HL-60/S4 (cell line): Measurements from ENCODE around the gene CHURC1.

Source experiments
- in situ Hi-C: fragments of 300-500 bp; cut with MboI; formaldehyde crosslinking; loops from 2 replicates; pipeline ENCODE4 v1.14.3; 2022; ENCODE audit warnings: low sequenced_read_pairs

Gene CHURC1

DNA sequence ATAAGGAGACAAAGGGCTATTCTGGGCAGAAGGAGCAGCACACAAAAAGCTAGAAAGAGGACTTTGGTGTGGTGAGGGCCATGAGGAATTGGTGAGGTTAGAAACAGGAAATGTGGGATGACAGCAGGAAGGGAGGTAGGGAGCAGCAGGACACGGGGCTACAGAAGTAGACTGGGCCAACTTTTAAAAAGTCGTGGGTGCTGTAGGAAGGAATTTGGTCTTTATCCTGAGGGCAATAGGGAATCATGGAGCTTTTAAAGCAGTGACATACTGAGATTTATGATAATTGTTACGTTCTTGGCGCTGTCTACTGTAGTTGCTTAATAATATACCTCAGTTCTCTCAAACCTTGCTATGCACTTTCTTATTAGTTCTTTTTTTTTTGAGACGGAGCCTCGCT, 8.2 kb upstream of the CHURC1 start:
- in situ Hi-C loops, result loop anchor here (25.0 kb wide), 1 partner anchor 244 kb away; no protein-coding TSS in a partner anchor

DNA sequence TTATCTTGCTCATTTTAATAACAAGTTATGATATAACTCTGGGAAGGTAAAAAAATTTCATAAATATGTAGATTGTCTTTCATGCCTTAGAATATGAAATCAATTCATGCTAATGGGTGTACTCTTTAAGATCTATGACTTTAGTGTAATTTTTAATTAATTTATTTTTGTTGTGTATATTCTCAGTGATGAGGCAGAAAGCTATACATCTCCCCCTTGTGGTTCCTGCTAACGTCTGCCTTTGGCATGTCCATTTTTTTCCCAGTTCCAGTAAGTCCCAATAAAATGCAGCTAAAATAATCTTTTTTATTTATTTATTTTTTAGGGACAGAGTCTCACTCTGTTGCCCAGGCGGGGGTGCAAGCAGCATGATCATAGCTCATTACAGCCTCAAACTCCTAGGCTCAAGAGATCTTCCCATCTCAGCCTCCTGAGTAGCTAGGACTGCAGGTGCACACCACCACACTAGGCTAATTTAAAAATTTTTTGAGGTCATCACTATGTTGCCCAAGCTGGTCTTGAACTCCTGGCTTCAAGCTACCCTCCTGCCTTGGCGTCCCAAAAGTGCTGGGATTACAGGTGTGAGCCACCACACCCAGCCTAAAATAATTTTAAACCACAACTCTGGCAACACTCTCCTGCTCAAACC, 3.3 kb upstream of the CHURC1 start:
- in situ Hi-C loops, result loop anchor here (25.0 kb wide), 1 partner anchor 249 kb away; no protein-coding TSS in a partner anchor

DNA sequence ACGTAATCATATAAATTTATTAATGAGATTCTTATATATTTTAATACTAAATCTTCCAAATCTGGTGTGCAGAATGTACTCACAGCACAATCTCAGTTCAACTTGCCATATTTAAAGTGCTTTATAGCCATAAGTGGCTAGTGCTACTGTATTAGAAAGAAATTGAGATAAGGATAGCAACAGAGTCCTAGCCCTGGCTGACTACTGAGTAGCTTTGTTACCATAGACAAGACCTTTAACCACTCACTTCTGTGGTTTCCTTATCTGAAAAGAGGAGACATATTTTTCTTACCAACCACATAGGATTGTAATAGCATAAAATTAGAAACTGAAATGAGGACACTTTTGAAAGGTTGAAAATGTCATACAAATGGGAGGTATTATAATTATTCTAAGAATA, 2.0 kb upstream of the CHURC1 start:
- in situ Hi-C loops, result loop anchor here (25.0 kb wide), 1 partner anchor 250 kb away; no protein-coding TSS in a partner anchor

DNA sequence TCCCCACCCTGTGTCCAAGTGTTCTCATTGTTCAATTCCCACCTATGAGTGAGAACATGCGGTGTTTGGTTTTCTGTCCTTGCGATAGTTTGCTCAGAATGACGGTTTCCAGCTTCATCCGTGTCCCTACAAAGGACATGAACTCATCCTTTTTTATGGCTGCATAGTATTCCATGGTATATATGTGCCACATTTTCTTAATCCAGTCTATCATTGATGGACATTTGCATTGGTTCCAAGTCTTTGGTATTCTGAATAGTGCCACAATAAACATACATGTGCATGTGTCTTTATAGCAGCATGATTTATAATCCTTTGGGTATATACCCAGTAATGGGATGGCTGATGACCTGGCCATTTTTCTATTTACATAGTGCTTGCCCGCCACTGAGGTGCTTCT, 778 bp upstream of the CHURC1 start:
- in situ Hi-C loops, result loop anchor here (25.0 kb wide), 1 partner anchor 251 kb away; no protein-coding TSS in a partner anchor

DNA sequence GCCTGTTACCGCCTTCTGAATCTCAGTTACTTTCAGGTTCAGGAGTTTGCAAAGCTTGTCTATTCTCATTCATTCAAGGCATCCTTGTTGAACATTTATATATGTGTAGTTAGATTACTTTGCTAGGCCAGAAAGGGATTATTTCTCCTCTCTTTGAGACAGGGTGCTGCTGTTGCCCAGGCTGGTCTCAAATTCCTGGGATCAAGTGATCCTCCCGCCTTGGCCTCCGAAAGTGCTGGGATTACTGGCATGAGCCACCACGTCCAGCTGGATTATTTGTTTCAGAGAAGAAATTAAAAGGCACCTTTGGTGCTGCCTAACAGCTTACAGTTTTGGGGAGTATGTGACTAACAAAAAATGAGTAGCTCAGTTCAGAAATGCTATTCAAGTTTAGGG, 772 bp downstream of the CHURC1 start:
- in situ Hi-C loops, result loop anchor here (25.0 kb wide), 1 partner anchor 253 kb away; no protein-coding TSS in a partner anchor

DNA sequence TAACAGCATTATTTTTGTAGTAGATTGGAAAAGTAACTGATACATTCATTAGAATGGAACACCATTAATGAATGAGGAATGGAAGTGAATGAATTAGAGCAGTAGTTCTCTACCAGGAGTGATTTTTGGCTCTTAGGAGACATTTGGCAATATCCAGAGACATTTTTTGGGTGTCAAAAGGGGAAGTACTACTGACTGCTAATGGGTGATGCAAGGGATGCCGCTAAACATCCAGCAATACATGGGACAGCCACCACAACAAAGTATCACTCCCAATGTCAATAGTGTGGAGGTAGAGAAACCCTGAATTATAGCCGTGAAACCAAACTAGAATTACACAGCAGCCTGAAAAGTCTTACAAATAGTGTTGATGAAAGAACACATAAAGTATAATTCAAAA, 1.5 kb downstream of the CHURC1 start:
- in situ Hi-C loops, result loop anchor here (25.0 kb wide), 1 partner anchor 253 kb away; no protein-coding TSS in a partner anchor

DNA sequence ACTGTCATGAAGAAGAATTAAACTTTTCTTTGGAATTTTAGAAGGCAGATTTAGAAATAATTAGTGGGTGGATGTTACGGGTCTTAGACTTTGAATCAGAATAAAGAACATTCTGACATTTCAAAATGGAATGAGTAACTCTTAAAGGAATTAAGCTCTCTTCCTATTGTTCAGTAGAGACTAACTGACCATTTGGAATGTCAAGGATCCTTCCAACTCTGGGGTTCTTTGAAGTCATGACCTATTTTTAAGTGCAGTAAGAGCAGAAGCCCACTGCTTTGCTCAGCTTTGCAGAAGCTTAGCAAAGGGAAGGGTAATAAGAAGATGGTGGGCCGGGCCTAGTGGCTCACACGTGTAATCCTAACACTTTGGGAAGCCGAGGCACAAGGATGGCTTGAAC, 4.0 kb downstream of the CHURC1 start:
- in situ Hi-C loops, result loop anchor here (25.0 kb wide), 1 partner anchor 256 kb away; no protein-coding TSS in a partner anchor

DNA sequence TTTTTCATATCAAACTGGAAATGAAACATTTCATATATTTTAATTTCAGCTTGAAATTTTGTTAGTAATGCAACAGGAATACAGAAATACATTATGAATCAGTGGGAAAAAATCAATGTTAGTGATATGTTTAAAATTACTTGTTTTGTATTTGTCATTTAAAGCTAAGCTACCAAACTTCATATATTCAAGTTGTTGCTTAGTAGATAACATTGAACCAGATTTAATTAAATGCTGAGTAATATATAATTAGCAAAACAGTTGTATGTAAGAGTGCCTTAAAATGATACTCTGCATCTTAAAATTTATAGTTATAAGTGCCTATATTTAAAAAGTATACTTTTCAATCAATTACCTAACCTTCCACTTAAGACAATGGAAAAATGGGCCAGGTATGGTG, 5.0 kb downstream of the CHURC1 start:
- in situ Hi-C loops, result loop anchor here (25.0 kb wide), 1 partner anchor 257 kb away; no protein-coding TSS in a partner anchor

DNA sequence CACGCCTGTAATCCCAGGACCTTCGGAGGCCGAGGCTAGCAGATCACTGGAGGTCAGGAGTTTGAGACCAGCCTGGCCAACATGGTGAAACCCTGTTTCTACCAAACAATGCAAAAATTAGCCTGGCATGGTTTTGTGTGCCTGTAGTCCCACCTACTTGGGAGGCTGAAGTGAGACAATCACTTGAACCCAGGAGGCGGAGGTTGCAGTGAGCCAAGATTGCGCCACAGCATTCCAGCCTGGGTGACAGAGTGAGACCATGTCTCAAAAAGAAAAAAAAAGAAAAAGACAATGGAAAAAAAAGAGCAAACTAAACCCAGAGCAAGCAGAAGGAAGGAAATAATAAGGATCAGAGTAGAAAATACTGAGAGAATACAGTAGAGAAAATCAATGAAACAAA, 5.4 kb downstream of the CHURC1 start:
- in situ Hi-C loops, result loop anchor here (25.0 kb wide), 1 partner anchor 257 kb away; no protein-coding TSS in a partner anchor

DNA sequence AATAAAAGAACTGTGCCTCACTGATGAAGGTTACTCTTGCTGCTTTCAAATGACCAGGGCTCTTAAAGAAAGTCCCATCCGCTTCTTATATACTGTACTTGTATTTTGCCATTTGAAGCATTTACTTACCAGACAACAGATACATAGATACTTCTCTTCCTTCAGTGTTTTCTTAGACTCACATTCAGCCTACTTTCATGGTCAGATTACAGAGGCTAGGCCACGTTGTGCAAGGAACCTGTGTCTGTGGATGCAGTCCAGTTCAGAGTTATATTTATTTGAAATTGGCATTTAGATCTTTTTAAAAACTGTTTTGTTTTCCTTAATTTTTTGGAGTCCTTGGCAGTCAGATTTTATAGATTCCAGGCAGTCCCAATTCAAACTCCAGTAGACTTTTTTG, 6.2 kb downstream of the CHURC1 start:
- in situ Hi-C loops, result loop anchor here (25.0 kb wide), 1 partner anchor 258 kb away; no protein-coding TSS in a partner anchor

DNA sequence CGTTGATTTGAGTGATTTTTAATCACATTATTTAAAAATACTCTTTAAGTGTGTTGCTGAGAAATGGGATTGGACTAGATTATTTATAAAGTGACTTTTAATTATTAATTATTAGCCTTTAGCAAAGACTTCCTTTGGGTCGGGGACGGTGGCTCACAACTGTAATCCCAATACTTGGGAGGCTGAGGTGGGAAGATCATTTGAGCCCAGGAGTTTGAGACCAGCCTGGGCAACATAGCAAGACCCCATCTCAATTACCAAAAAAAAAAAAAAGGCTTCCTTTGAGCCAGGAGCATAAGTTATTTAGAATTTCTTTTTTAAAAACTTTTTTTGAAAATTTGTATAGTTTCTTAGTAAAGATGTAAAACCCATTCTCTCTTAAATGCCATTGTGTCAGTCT, 8.8 kb downstream of the CHURC1 start:
- in situ Hi-C loops, result loop anchor here (25.0 kb wide), 1 partner anchor 261 kb away; no protein-coding TSS in a partner anchor

DNA sequence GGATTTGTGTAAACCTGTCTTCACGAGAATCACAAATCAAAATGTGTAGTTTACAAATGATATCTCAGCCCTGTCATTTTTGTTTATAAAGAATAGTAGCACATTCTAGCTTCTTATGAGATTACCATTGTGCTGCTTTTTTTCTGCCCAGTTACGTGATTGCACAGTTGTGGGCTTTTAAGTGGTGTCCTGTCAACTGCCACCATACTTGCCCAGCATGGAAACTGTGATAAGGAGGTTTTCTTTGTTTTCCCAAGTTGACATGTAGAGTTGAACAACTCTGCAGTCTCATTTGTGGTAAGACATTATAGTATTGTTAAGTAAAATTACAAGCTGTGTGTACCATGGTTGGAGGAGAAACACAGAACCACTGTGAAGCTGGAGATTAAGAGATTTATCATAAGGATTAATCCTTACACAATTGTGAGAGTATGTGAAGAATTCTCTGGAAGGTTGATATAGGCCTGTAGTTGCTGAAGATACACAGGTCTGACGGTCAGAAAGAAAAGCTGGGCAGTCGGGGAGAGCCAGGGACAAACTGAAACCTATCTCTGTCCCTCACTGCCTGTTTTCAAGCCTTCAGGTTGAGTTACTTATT, 12.2 kb downstream of the CHURC1 start:
- in situ Hi-C loops, result no loop called here

DNA sequence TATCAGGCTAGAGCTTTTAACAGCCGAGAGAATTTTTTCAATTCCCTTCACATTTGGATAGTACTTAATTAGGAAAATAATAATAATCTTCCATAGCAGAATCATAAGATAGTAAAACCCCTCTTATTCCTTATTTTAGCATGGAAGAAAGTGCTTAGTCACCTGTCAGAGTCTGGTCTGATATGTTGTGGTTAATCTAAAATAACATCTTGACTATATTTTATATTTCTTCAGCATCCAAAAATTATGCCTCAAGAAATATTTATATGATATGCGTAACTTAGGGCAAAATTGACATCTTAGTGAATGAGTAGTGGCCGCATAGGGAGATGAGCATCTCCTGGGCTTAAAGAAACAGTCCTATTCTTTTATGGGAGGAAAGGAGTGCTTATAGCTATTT, 12.8 kb downstream of the CHURC1 start:
- in situ Hi-C loops, result no loop called here

DNA sequence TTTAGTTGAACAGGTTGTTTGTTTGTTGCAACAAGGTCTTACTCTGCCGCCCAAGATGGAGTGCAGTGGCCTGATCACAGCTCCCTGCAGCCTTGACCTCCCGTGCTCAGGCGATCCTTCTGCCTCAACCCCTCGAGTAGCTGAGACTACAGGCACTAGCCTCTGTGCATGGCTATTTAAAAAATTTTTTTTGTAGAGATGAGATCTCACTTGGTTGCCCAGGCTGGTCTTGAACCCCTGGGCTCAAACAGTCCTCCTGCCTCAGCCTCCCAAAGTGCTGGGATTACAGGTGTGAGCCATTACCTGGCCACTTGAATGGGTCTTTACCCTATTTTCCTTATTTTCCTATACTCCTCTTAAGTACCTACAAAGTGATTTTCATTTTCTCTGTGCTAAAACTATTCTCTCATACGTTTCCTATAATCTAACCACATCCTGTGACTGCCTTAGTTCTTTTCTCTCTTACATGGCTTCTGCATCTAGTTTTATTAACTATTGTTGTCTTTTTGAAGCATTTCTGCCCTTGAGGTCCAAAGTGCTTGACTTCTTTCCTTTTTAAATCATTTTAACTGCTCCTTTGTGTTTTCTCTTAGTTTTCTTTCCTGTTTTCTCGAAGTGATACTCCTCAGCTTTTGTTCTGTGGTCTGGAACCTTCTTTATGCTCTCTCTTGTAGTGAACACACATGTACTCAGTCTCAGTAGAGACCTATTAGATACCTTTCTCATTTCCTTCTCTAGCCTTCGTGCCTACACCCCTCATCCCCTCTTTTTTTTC, 14.2 kb downstream of the CHURC1 start:
- in situ Hi-C loops, result no loop called here

DNA sequence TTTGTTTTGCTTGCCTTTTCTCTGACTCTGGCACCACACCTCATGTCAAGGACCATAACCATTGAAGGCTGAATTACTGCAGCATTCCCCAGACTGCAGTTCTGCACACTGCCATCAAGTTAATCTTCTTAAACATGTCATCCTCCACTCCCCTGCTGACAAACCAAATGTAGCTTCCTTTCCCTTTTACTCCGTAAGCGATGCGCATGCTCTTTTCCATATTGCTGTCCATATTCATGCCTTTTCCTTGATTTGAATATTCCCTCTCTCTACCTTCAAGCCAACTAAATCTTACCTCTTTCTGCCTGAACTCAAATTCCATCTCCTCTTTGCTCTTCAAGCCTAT, 14.7 kb downstream of the CHURC1 start:
- in situ Hi-C loops, result no loop called here

DNA sequence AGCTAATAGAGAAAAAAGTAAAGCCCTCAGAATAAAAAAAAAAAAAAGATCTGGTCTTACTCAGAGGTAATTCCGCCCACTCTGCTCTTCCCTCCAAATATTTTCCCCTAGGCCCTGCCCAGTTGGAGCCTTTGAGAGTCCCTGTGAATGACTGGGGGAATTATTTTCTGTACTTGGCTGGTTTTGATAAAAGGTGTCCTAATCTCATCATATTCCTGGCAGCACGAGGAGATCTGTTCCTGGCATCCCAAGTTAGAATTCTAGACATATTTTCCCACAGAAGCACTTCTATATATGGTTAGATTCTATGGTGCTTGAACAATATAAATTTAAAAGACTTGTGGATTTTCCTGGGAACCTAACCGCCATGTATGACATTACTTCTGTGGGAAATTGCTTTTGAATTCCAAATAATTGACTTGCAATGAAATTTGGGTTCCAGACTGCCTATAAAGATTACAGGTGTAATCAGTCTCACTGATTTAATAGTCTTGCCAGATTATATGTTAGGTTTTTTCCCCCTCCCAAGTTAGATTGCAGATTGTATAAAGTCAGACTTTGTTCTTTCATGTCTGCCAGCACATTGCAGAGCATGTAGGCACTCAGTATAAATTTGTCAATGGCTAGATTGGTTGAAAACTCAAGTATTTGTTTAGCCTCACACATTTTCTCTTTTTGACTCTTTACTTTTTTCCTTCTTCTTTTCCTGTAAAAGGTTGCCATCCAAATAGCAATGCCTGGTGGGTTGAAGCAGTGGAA, 16.0 kb downstream of the CHURC1 start:
- in situ Hi-C loops, result no loop called here

DNA sequence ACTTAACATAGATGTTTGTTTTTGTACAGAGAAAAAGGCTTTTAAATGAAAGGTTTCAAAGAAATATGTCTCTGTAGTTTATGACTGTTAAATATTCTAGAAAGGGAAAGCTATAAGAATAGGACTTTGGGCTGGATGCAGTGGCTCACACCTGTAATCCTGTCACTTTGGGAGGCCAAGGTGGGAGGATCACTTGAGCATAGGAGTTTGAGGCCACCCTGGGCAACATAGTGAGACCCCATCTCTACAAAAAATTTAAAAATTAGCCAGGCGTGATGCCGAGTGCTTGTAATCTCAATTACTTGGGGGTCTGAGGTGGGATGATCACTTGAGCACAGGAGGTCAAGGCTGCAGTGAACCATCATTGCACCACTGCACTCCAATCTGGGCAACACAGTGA, 16.9 kb downstream of the CHURC1 start:
- in situ Hi-C loops, result no loop called here

DNA sequence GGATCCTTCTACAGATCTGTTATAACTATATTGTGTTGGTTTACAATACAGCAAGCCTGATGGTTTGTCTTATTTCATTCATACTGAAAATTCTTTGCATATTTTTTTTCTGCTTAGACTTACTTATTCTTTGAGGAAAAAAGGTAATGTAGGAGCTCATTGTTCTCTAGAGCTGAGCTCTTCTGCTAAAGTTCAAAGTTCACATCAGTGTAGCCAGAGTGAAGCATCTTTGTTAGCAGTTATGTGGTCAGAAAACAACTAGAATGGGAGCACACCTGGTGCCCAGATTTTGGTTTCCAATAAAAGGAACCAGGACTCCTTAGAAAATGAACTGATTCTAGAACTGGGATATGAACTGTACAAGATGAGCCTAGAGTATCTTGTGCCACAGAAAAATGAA, 18.0 kb downstream of the CHURC1 start:
- in situ Hi-C loops, result no loop called here

DNA sequence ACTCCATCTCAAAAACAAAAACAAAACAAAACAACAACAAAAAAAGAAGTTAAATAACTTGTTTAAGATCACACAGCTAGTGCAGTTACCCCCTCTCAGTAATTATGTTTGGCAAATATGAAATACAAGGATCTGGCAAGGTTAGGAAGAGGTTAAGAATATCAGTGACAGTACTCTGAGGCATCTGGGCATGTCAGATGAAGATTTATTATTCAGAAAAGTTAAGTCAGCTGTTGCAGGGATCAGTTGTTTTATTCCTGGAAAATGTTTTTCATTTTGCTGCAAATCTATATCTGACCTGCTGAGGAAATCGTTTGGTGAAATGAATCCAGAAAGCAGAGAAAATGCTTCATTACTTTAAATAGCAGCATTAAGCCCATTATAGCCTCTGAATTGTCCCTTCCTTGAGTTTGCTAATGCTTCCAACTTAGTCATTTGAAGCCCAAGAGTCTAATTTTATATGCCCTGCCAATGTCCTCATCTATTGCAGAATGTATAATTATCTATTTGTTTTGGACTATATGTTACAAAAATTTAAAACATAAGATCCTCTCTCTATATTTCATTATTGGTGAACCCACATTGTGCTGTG, 20.2 kb downstream of the CHURC1 start:
- in situ Hi-C loops, result no loop called here

DNA sequence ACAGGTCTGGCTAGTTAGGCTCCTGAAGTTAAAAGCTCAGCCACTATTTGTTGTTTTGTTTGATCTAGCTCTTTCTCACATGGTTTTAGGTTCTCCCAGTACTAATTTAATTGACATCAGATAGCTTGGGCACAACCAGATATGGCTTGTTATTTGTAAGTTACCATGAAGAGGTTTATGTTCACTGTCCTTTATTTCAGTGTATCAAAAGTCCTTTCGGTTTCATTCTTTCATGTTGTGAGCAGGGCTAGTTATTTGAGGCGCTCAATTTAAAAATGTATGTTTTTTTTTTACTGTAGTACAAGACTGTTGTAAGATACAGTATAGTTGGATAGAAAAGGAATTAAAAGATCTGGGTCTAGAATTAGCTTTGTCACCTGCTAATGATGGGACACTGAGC, 21.3 kb downstream of the CHURC1 start:
- in situ Hi-C loops, result no loop called here
